OCI-M2 (cell line): ENCODE data around the gene CFAP210.
"Not testable (repeated sequence)": the region's sequence is repeated elsewhere in the genome, so short reads cannot be mapped to it uniquely, and the experiment has no call there.

Experiments used
- DNase-seq: peaks from one replicate; lab custom pipeline; 2025; ENCODE audit not compliant: unreplicated experiment; lab: John Stamatoyannopoulos, UW

CFAP210 gene

DNA sequence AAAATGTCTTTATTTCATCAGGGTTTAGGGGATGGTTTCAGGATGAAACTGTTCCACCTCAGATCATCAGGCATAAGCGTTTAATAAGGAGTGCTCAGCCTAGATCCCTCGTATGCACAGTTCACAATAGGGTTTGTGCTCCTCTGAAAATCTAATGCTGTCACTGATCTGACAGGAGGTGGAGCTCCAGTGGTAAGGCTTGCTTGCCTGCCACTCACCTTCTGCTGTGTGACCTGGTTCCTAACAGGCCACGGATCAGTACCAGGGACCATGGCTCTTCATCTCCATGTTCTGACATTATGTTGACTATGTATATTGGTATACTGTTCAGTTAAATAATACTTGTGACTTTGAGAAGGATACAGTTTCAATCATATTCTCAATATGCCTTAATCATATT lies 68.4 kb downstream of the CFAP210 start:
- no peak for DNase-seq

DNA sequence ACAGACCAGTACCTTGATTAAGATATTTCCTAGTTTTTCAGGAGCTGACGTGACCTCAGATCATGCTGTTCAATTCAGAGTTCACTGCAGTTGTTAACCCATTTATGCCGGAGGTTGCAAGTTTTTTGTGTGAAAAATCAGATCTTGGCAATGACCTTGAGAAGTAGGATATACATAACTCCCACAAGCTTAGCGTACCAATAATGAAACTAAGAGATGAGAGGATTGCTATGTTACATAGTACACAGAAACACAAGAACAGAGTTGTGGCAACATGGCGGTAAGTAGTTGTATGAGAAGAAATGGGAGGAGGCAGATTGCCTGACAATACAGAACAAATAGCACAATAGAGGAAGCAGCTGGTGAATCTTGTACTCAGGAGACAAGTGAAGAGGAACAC lies 71.0 kb downstream of the CFAP210 start:
- no peak for DNase-seq

DNA sequence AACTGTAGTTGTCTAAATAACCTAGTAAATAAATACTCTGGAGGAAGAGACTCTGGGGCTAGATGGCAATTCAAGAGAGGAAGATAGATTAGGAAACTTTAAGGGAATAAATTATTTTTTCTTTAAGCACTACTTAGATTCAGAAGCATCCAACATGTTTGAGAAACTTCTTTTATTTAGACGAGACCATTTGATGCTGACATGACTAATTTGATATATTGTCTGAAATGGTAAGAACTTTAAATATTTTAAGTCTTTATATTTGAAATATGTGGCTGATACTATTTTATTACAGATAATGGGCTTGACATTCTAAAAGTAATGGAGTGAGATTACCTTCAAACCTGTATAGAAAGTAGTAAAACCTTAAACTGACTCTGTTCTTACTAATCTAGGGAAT lies 73.7 kb downstream of the CFAP210 start:
- DNase-seq, result no peak

DNA sequence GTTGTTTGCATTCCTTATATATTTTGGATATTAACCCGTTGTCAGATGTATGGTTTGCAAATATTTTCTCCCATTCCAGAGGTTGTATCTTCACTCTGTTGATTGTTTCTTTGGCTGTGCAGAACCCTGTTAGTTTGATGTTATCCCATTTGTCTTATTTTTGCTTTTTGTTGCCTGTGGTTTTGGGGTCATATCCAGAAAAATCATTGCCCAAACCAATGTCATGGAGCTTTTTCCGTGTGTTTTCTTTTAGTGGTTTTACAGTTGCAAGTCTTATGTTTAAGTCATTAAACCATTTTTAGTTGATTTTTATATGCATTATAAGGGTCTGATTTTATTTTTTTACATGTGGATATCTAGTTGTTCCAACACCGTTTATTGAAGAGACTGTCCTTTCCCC lies 74.3 kb downstream of the CFAP210 start:
- no peak for DNase-seq

DNA sequence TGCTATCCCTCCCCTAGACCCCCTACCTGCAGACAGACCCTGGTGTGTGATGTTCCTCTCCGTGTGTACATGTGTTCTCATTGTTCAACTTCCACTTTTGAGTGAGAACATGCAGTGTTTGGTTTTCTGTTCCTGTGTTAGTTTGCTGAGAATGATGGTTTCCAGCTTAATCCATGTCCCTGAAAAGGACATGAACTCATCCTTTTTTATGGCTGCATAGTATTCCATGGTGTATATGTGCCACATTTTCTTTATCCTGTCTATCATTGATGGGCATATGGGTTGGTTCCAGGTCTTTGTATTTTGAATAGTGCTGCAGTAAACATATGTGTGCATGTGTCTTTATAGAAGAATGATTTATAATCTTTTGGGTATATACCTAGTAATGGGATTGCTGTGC lies 78.2 kb downstream of the CFAP210 start:
- DNase-seq, result not testable (repeated sequence)

DNA sequence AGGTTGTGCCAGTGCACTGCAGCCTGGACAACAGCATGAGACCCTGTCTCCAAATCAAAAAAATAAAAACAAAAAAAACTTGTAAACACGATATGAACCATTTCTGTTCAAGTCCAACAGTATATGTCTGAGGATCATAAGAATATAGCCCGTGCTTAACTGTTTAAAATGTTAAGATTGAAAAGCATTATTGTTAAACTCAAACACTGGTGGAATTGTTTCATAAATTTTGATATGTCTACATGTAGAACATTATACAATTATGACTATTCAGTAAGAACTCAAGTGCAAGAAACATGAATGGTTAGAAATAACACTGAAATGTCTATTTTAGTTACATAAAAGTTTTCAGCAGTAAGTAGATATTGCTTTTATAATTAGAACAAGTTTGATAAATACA lies 80.3 kb downstream of the CFAP210 start:
- DNase-seq, result no peak

DNA sequence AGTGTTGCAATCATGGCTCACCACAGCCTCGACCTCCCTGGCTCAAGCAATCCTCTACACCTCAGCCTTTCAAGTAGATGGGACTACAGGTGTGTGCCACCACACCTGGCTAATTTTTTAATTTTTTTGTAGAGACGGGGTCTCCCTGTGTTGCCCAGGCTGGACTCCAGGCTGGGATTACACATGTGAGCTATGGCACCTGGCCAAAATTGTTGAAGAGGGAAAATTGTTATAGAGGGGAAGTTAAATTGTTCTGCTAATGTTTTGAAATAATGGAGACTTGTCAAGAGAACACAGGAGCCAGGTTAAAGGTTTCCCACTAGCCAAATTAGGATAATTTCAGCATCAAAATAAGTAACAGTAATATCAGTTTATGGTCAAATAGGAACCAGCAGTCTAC lies 84.9 kb downstream of the CFAP210 start:
- DNase-seq, result no peak

DNA sequence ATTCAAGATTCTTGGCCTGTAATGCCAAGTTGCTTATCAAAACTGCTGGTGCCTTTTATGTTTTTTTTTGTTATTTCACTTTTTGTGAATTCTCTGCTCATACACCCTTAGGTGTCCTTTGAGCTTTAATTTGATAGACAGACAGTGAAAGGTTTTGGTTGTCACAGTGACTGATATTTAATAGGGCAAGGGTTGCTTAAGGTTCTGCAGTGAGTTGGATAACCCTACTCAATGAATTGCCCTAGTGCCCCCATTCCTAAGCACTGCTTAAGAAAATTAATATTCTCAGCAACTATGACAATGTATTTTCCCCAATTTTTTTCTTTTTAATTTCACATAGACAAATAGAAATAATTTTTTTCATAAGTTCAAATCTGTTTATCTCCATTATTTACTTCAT lies 94.6 kb downstream of the CFAP210 start:
- no peak for DNase-seq

DNA sequence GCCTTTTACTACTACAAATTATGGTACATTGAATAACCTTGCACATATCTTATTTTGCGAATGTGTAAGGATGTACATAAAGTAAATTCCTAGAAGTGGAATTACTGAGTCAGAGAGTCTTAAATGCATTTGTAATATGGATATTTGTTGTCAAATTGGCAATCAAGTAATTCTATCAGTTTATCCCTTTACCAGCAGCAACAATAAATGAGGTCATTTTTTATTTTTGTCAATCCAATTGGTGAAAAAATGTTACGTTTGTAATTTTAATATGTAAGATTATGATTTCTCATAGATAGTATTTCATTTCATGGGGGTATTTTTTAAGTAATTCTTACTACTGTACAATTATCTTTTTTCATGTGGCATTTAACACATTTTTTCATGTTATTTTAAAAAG lies 95.2 kb downstream of the CFAP210 start:
- no peak for DNase-seq

DNA sequence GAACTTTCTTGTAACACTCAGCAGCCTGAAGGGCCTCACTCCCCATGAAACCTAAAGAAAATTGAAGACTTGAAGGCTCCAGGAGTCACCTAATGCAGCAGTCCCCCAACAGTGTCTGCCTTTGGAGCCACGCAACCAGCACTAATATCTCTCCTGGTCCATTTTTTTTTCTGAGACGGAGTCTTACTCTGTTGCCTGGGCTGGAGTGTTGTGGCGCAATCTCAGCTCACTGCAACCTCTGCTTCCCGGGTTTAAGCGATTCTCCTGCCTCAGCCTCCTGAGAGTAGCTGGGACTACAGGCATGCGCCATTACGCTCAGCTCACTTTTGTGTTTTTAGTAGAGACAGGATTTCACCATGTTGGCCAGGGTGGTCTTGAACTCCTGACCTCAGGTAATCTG lies 97.7 kb downstream of the CFAP210 start:
- DNase-seq, result not testable (repeated sequence)
